DND-41 (cell line): ENCODE measurements around the gene RETREG2.

Experiments used
- ATAC-seq: fragments of 200-7000 bp; cut with Tn5 transposase; 3 replicates; pipeline ENCODE4 v1.9.1; 2021; ENCODE audit warnings: low read depth; ENCODE audit not compliant: insufficient read depth
- DNase-seq: peaks from one replicate; pipeline ENCODE4 v3.0.0-alpha.2; 2020
- H2AFZ ChIP-seq: 2 replicates; pipeline ENCODE4 v1.6.0; 2012; ENCODE audit warnings: low read depth, low read length
- H3K27ac ChIP-seq: 2 replicates; pipeline ENCODE4 v1.5.1; 2012; ENCODE audit warnings: low read length, inconsistent platforms
- H3K27me3 ChIP-seq: fragments of 200-600 bp; sonication (generic); 2 replicates; pipeline ENCODE4 v1.6.0; 2012; ENCODE audit warnings: low read length, mild to moderate bottlenecking, inconsistent platforms; ENCODE audit not compliant: insufficient read depth, poor library complexity
- H3K36me3 ChIP-seq: 2 replicates; pipeline ENCODE4 v1.5.1; 2012; ENCODE audit warnings: low read length, inconsistent platforms; ENCODE audit not compliant: insufficient read depth
- H3K4me1 ChIP-seq: 2 replicates; pipeline ENCODE4 v1.5.1; 2012; ENCODE audit warnings: mild to moderate bottlenecking, low read length; ENCODE audit not compliant: insufficient read depth
- H3K4me2 ChIP-seq: 2 replicates; pipeline ENCODE4 v1.6.0; 2012; ENCODE audit warnings: mild to moderate bottlenecking, moderate library complexity, low read length, inconsistent platforms; ENCODE audit not compliant: insufficient read depth
- H3K4me3 ChIP-seq, 2 experiments: fragments of 200-600 bp in 1 of 2; shearing (Covaris generic) in 1 of 2; 2 replicates each; pipeline ENCODE4 v1.5.1; 2012 to 2016; ENCODE audit warnings: inconsistent platforms in 2 of 2, low read length in 2 of 2, mild to moderate bottlenecking in 2 of 2, low read depth in 1 of 2, moderate library complexity in 1 of 2
- H3K79me2 ChIP-seq: 2 replicates; pipeline ENCODE4 v1.6.0; 2012; ENCODE audit warnings: low read length, inconsistent platforms; ENCODE audit not compliant: insufficient read depth
- H3K9ac ChIP-seq: 2 replicates; pipeline ENCODE4 v1.6.0; 2012; ENCODE audit warnings: low read depth, mild to moderate bottlenecking, inconsistent platforms, low read length, moderate library complexity
- H3K9me3 ChIP-seq: 2 replicates; pipeline ENCODE4 v1.5.1; 2012; ENCODE audit warnings: low read length, moderate library complexity, mild to moderate bottlenecking, inconsistent platforms; ENCODE audit not compliant: insufficient read depth, severe bottlenecking
- H4K20me1 ChIP-seq: 2 replicates; pipeline ENCODE4 v1.6.0; 2012; ENCODE audit warnings: low read length; ENCODE audit not compliant: insufficient read depth
- EZH2 ChIP-seq: IDR thresholded peaks from 3 replicates; pipeline ENCODE4 v1.6.1; 2012; ENCODE audit warnings: borderline replicate concordance, low read depth, mild to moderate bottlenecking, moderate library complexity, low read length, inconsistent platforms; ENCODE audit not compliant: severe bottlenecking
- TF ChIP-seq, protein P1 (sequence below): IDR thresholded peaks from 2 replicates; pipeline ENCODE4 v1.5.1; 2012; ENCODE audit warnings: borderline replicate concordance, low read length, moderate library complexity, mild to moderate bottlenecking; ENCODE audit not compliant: poor library complexity, severe bottlenecking; ENCODE audit errors: extremely low read depth

The RETREG2 gene

GRCh38 chr2:219218732-219219701 lies 40.9 kb downstream of the RETREG2 start, which contains the start of gene ABCB6:
Gene ABCB6 (minus strand): TSS chr2:219218958. CDS start chr2:219218673, 285 bp downstream.
- no peak within 1 kb of the TSS for H3K9ac ChIP-seq
- no peaks in the 10 kb centered on the region for H3K9me3 ChIP-seq
- H3K79me2 ChIP-seq = no peaks in the 10 kb centered on the region
- no peak within 1 kb of the TSS for H3K27ac ChIP-seq
- no peaks in the 10 kb centered on the region for H3K27me3 ChIP-seq
- no peak within 1 kb of the TSS for H2AFZ ChIP-seq
- ATAC-seq (no peak), DNase-seq (no peak)
- H3K4me2 ChIP-seq = no peak within 1 kb of the TSS
- TF ChIP-seq EZH2 = no peak
- TF ChIP-seq, protein P1, sequence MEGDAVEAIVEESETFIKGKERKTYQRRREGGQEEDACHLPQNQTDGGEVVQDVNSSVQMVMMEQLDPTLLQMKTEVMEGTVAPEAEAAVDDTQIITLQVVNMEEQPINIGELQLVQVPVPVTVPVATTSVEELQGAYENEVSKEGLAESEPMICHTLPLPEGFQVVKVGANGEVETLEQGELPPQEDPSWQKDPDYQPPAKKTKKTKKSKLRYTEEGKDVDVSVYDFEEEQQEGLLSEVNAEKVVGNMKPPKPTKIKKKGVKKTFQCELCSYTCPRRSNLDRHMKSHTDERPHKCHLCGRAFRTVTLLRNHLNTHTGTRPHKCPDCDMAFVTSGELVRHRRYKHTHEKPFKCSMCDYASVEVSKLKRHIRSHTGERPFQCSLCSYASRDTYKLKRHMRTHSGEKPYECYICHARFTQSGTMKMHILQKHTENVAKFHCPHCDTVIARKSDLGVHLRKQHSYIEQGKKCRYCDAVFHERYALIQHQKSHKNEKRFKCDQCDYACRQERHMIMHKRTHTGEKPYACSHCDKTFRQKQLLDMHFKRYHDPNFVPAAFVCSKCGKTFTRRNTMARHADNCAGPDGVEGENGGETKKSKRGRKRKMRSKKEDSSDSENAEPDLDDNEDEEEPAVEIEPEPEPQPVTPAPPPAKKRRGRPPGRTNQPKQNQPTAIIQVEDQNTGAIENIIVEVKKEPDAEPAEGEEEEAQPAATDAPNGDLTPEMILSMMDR = no peak
- H4K20me1 ChIP-seq = peaks cover 3% of the 10 kb centered on the region; the same call in 1 of the 2 replicates
- no peak within 1 kb of the TSS for H3K4me3 ChIP-seq
- peaks cover 61% of the 10 kb centered on the region for H3K36me3 ChIP-seq
- peaks cover 12% of the 10 kb centered on the region for H3K4me1 ChIP-seq

DNA sequence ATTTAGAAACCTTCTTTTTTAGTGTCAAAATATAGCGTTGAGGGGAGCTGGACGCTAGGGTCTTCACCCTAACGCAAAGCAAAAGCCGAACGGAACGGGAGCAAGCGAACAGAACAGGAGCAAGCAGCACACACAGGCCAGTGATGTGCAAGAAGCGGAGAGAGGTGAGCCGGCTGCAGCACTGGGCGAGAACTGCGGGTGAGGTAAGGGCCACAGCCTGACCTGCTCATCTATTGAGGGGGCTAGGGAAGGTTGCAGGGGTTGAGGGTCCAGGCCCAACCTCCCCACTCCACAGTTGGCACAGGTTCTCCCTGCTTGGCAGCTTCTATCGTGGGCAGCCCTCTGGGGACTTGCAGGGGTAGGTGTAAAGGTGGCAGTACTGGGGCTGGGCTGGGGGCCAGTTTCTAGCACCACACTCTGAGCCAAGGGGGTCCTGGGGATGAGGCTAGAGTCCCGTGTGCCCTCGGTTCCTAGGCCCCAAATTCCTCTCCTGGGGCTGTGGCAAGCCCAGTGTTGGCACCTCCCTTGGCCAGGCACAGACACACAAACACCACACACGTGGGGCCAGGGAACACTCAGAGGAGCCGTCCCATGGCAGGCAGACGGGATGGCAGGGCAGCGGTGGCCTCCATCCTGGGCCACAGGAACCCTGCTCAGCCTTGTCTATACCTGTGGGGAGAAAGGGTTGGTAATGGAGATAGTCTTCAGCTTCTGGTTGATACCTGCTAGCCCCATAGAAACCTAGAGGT lies 41.9 kb downstream of the RETREG2 start:
- Histone ChIP-seq H3K27me3 (no peaks in the 10 kb centered on the region), H3K9ac (no peak overlapping the region), H3K27ac (no peak overlapping the region), H4K20me1 (peaks cover 3% of the 10 kb centered on the region; the same call in 1 of the 2 replicates), H3K36me3 (peaks cover 65% of the 10 kb centered on the region), H3K79me2 (no peaks in the 10 kb centered on the region), H2AFZ (no peak overlapping the region), H3K4me2 (no peak overlapping the region), H3K4me1 (peaks cover 12% of the 10 kb centered on the region), H3K4me3 (no peak overlapping the region), H3K9me3 (no peaks in the 10 kb centered on the region)
- DNase-seq (no peak), ATAC-seq (no peak)
- TF ChIP-seq, protein P1 = no peak

- ATAC-seq (no peak), DNase-seq (no peak)
- Histone ChIP-seq H2AFZ (no peak overlapping the region), H4K20me1 (peaks cover 3% of the 10 kb centered on the region; the same call in 1 of the 2 replicates), H3K79me2 (no peaks in the 10 kb centered on the region), H3K36me3 (peaks cover 74% of the 10 kb centered on the region), H3K9ac (no peak overlapping the region), H3K27ac (no peak overlapping the region), H3K4me2 (no peak overlapping the region), H3K4me3 (no peak overlapping the region), H3K4me1 (peaks cover 12% of the 10 kb centered on the region), H3K27me3 (no peaks in the 10 kb centered on the region), H3K9me3 (no peaks in the 10 kb centered on the region)
- no peak for TF ChIP-seq EZH2
- TF ChIP-seq, protein P1 = no peak
Measured at GRCh38 chr2:219220652-219221402, 42.8 kb downstream of the RETREG2 start.
